Suprapubic skin (tissue), 3 donors: ENCODE results near the gene HOXA4.

Source experiments
- CTCF ChIP-seq, 2 donors: fragments of 200-600 bp in 1 of 2; fragments of 450-650 bp in 1 of 2; sonication (generic) in 1 of 2; IDR thresholded peaks; one replicate each; pipeline ENCODE4 v1.5.1; 2016 to 2019; ENCODE audit warnings: antibody characterized with exemption in 2 of 2, mild to moderate bottlenecking in 1 of 2, moderate library complexity in 1 of 2
- POLR2A ChIP-seq, 2 donors: fragments of 450-650 bp; IDR thresholded peaks; one replicate each; pipeline ENCODE4 v1.6.1; 2017; ENCODE audit warnings: antibody characterized with exemption in 2 of 2, mild to moderate bottlenecking in 2 of 2, moderate library complexity in 2 of 2

DNA sequence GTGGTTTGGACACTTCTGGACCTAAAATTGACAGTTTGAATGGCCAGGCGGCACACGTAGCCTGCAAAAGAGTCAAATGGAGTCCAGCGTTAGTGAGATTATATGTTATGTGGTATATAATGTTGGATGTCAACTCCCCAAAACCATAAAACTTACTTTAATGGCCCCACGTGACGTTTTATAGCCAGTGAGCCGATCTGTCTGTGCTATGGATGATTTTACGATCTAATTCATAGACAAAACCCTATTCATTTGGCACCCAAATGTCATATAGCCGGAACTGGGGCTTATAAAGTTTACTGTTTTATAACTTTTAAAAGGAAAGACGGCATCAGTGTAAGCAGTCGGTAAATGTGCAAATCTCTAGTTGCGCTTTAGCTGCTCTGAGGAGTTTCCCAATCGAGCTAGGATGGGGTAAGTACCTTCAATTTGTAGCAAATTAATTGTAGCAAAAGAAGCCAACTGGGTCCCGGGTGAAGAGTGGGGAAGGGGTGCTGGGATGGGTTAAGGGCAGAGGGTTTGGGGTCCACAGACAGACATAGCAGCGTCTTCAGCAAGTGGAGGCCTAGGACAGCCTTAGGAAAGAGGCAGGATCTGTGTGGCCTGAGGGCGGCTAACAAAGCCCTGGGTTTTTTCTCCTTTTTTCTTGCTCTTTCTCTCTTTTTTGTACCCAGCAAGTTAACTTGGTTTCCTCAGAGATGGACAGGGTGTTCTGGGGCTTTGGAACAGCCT lies 9.7 kb upstream of the HOXA4 start:
- TF ChIP-seq CTCF (IDR thresholded peaks at IDR 0.05) (no peak), POLR2A (IDR thresholded peaks at IDR 0.05) (no peak)
